Fibroblast of villous mesenchyme (primary cell): ENCODE data around the gene HK1. TPM values are rescaled to one million over a fixed set of nuclear protein-coding genes. Genes with fewer than 3 reads are reported as not detected.
A peak's percentile ranks its signal among the peaks of the same experiment; 100 is the strongest.
"Not testable (repeated sequence)": the region's sequence is repeated elsewhere in the genome, so short reads cannot be mapped to it uniquely, and the experiment has no call there.

Source experiments
- DNase-seq: peaks from one replicate; pipeline ENCODE4 v3.0.0-alpha.2; 2010; ENCODE audit warnings: low read depth
- H3K4me3 ChIP-seq: 2 replicates; pipeline ENCODE4 v1.5.1; 2011; ENCODE audit warnings: low read depth, mild to moderate bottlenecking, low read length
- total RNA-seq: library from RNA; depleted of rRNA; stranded (reverse); fragments of >200 nt; gene quantifications from 2 replicates; pipeline ENCODE4 v1.2.3, GENCODE V29; 2012
- TF ChIP-seq, protein P1 (sequence below): IDR thresholded peaks from 2 replicates; pipeline ENCODE4 v1.5.1; 2012; ENCODE audit warnings: low read depth, mild to moderate bottlenecking, low read length; ENCODE audit not compliant: insufficient read depth

HK1 gene
- total RNA-seq, 1 donor: 91.1 TPM

DNA sequence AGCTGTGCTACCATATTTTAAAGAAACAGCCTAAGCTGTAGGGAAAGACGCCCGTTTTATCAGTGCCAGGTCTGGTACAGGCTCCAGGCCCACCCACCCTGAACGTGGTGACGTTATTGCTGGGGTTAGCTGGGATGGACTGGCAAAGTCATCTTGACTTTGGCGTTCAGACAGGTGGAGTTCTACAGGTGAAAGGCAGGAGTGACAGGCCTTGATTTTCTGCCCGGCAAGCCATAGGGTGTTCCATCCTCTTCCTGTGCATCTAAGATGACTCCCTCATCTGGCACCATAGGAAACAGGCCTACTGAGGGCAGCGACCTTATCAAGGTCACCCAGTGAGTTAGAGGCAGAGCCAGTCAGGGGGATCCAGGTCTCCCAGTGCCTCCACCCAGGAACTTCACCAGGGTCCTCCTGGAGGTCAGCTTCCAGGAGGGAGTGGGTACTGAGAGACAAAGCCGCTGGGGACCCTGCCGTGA lies 41.6 kb downstream of the HK1 start:
- TF ChIP-seq, protein P1, sequence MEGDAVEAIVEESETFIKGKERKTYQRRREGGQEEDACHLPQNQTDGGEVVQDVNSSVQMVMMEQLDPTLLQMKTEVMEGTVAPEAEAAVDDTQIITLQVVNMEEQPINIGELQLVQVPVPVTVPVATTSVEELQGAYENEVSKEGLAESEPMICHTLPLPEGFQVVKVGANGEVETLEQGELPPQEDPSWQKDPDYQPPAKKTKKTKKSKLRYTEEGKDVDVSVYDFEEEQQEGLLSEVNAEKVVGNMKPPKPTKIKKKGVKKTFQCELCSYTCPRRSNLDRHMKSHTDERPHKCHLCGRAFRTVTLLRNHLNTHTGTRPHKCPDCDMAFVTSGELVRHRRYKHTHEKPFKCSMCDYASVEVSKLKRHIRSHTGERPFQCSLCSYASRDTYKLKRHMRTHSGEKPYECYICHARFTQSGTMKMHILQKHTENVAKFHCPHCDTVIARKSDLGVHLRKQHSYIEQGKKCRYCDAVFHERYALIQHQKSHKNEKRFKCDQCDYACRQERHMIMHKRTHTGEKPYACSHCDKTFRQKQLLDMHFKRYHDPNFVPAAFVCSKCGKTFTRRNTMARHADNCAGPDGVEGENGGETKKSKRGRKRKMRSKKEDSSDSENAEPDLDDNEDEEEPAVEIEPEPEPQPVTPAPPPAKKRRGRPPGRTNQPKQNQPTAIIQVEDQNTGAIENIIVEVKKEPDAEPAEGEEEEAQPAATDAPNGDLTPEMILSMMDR: no peak
- peak overlapping the region; percentile 97 for H3K4me3 ChIP-seq
- no peak for DNase-seq

DNA sequence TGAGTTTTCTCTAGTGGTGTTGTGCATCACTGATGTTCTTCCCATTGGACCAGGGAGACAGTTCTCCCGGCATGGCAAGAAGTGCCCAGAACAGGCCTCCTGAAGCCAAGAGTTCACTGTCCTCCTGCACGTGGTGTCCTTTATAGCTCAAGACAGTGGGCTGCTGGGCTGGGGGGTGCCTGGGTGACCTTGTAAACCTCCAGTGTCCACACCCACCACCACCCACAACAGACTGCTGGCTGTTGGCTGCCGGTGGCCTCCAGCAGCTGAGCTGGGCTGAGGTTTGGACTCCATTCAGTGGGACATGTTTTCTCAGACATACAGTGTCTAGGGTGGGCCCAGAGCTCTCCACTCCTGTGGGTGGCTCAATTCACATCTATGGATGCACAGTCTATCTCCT lies 42.2 kb downstream of the HK1 start:
- no peak for DNase-seq
- TF ChIP-seq, protein P1: no peak
- H3K4me3 ChIP-seq: peak overlapping the region; percentile 97

DNA sequence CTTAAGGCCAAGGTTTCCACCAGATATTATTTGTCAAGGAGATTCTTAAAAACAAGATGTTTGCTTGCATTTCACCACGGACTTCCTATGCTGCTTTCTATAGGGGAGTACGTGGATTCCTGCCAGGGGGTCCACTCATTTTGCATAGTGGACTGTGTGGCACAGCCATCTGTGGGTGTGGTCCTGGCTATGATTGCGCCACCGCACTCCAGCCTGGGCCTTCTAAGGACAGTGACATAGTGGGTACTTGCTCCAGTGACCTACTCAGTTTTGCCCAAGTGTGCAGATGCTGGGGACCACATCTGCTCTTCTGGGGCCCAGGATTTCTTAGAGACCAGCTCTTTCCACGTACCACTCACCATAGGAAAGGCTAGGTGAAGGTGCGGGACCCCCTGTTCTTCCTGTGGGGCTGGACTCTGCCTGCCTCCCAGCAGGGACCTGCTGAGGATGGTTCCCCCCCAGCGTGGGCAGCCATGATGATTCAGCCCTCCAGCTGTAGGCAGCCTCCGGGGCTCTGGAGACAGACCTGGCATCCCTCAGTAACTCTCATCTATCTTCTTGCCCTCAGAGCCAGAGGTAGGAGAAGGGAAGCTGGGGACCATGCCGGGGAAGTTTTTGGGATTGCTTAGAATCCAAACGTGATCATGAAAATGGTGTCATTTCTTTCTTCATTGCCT lies 42.9 kb downstream of the HK1 start:
- H3K4me3 ChIP-seq: no peak overlapping the region
- no peak for DNase-seq

DNA sequence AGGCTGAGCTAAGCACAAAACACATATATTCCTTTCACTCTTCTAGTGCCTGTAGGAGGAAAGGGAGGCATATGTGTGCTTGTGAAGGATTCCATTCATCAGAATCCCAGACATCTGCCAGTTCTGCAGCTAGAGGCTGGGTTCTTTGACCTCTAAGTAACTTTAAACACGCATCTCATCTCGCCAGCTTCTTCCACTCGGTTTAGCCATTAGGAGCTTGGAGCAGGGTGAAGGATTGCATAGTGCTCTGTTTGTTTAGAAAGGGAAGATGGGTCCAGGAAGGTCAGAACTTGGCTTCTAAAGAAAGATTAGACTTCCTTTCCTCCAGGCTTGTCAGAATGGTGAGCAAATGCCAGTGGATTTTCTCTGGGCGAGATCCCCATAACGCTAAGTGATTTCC lies 43.6 kb downstream of the HK1 start:
- peak; percentile 66 for DNase-seq
- TF ChIP-seq, protein P1: no peak
- no peak overlapping the region for H3K4me3 ChIP-seq

More for the DNA sequence above, 42.9 kb downstream of the HK1 start:
- TF ChIP-seq, protein P1: no peak

DNA sequence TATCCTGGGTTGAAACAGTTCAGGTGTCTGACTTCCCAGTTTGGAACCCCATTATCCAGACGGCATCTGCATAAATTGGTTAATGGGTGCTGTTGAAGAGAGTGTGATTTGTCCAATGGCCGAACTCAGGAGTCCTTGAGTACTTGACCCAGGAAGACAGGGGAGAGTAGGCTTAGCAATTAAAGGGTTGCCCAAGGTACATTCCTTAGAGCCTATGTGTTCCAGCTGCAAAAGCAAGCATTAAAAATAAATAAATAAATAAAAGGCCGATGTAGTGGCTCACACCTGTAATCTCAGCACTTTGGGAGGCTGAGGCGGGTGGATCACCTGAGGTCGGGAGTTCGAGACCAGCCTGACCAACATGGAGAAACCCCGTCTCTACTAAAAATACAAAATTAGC lies 44.0 kb downstream of the HK1 start:
- peak; percentile 23 for DNase-seq
- not testable (repeated sequence) for H3K4me3 ChIP-seq

- TF ChIP-seq, protein P1: no peak
- no peak for DNase-seq
These were observed 45.3 kb downstream of the HK1 start for GRCh38 chr10:69323622-69324021.

DNA sequence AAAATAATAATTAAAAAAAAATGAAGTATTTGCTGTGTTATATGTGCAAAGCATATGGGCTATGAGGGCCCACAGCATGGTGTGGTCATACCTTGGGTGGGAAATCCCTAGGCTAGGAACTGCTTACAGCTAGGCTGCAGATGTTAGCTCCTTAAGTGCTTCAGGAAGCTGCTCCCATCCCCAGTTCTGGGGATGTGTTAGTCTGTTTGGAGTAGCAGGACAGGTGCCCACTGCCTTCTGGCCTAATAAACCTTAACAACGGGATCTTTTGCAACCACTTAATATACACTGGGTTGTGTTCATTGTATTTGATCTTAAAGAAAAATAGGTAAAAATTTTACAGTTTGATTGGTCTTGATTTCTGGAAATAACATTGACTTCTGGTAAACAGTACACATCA lies 46.3 kb downstream of the HK1 start:
- TF ChIP-seq, protein P1: no peak
- DNase-seq: no peak
- no peak overlapping the region for H3K4me3 ChIP-seq

More at GRCh38 chr10:69323622-69324021, 45.3 kb downstream of the HK1 start:
- H3K4me3 ChIP-seq: no peak overlapping the region

- peak; percentile 54 for DNase-seq
- H3K4me3 ChIP-seq: not testable (repeated sequence)
These were observed 47.6 kb downstream of the HK1 start for GRCh38 chr10:69325637-69326523.
